NCI-H524 treated with DMSO at 0.1 percent for 48 hours (cell line): Measurements from ENCODE around the gene HTD2.
"Not testable (repeated sequence)": the region's sequence is repeated elsewhere in the genome, so short reads cannot be mapped to it uniquely, and the experiment has no call there.

Experiments
- DNase-seq: peaks from one replicate; lab custom pipeline; 2025; lab: John Stamatoyannopoulos, UW

The HTD2 gene

GRCh38 chr3:58332575-58333188 lies 26.4 kb downstream of the HTD2 start, which contains the start of gene PXK:
PXK (plus strand) TSS chr3:58332892; CDS start chr3:58332989, 97 bp downstream.
- DNase-seq = peak; percentile 9

- DNase-seq = no peak
These were observed 27.1 kb downstream of the HTD2 start for GRCh38 chr3:58333206-58334012.

- DNase-seq = no peak
These were observed 27.6 kb downstream of the HTD2 start for GRCh38 chr3:58334013-58334321.

GRCh38 chr3:58334506-58334884 lies 28.2 kb downstream of the HTD2 start:
- no peak for DNase-seq

- DNase-seq = no peak
These were observed 29.3 kb downstream of the HTD2 start for GRCh38 chr3:58335652-58335947.

GRCh38 chr3:58336135-58336882 lies 30.0 kb downstream of the HTD2 start:
- no peak for DNase-seq

- DNase-seq = no peak
These were observed 30.9 kb downstream of the HTD2 start for GRCh38 chr3:58337190-58337589.

- DNase-seq = not testable (repeated sequence)
These were observed 32.8 kb downstream of the HTD2 start for GRCh38 chr3:58339146-58339545.

- DNase-seq = no peak
These were observed 34.4 kb downstream of the HTD2 start for GRCh38 chr3:58340594-58341244.

- no peak for DNase-seq
These were observed 35.1 kb downstream of the HTD2 start for GRCh38 chr3:58341376-58341775.

GRCh38 chr3:58342676-58343075 lies 36.4 kb downstream of the HTD2 start:
- no peak for DNase-seq

- no peak for DNase-seq
These were observed 39.1 kb downstream of the HTD2 start for GRCh38 chr3:58345457-58345856.

- no peak for DNase-seq
These were observed 40.0 kb downstream of the HTD2 start for GRCh38 chr3:58346368-58346767.

GRCh38 chr3:58347984-58348383 lies 41.7 kb downstream of the HTD2 start:
- no peak for DNase-seq

- no peak for DNase-seq
These were observed 43.7 kb downstream of the HTD2 start for GRCh38 chr3:58349792-58350626.

GRCh38 chr3:58350627-58351013 lies 44.3 kb downstream of the HTD2 start:
- no peak for DNase-seq

GRCh38 chr3:58351920-58352319 lies 45.6 kb downstream of the HTD2 start:
- DNase-seq = no peak

GRCh38 chr3:58352626-58353025 lies 46.3 kb downstream of the HTD2 start:
- DNase-seq = no peak

- DNase-seq = no peak
These were observed 47.6 kb downstream of the HTD2 start for GRCh38 chr3:58353722-58354553.

GRCh38 chr3:58355179-58355578 lies 48.9 kb downstream of the HTD2 start:
- DNase-seq = no peak

- DNase-seq = peak; percentile 59
These were observed 49.7 kb downstream of the HTD2 start for GRCh38 chr3:58356054-58356453.
